ENCODE data around the gene KRTAP12-3.

KRTAP12-3 gene

DNA sequence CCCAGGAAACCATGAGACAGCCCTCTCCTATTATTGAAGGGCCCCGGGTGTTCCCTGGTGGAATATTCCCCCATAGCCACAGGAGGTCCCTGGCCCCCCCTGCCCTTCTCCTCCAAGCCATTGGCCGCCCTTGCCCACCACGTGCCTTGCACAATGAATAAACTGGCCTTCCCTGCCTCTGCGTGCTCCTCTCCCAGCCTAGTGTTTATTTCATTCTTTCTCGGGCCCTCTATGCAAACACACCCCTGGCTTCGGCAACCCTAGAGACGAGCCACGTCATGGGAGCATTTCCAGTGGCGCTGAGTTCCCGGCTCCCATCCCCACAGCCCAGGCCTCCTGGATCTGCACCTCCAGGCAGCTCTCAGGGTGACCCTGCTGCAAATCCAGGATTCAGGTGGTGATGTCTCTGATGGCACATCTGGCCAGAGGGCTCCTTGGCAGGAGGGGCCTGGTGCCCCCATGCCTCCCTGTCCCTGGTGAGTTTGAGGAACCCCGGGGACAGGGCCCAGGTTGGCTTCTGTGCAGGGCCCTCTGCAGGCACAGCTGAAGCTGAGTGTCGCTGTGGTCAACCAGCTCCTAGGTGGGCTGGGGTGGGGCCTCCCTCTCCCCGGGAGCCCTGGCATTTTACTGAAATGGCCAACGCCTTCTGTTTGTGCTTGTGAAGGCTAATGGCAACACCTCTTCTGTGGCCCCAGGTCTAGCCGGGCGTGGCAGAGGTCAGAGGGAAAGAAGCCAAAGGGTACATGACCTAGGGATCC, 45.4 kb downstream of the KRTAP12-3 start:
- Histone ChIP-seq H3K4me3 (replicated peaks; ENCODE audit: insufficient read depth, low read length) (no peak overlapping the region), H3K27ac (replicated peaks) (no peak overlapping the region), H3K27me3 (ENCODE audit: insufficient read depth, poor library complexity, severe bottlenecking) (peaks cover 34% of the 10 kb centered on the region)
- TF ChIP-seq GABPA (IDR thresholded peaks at IDR 0.05; ENCODE audit: low read depth) (no peak), SPI1 (IDR thresholded peaks at IDR 0.05; ENCODE audit: borderline replicate concordance, low read depth) (no peak), POLR2AphosphoS5 (IDR thresholded peaks at IDR 0.05; ENCODE audit: low read depth) (no peak)
- TF ChIP-seq, protein P1, sequence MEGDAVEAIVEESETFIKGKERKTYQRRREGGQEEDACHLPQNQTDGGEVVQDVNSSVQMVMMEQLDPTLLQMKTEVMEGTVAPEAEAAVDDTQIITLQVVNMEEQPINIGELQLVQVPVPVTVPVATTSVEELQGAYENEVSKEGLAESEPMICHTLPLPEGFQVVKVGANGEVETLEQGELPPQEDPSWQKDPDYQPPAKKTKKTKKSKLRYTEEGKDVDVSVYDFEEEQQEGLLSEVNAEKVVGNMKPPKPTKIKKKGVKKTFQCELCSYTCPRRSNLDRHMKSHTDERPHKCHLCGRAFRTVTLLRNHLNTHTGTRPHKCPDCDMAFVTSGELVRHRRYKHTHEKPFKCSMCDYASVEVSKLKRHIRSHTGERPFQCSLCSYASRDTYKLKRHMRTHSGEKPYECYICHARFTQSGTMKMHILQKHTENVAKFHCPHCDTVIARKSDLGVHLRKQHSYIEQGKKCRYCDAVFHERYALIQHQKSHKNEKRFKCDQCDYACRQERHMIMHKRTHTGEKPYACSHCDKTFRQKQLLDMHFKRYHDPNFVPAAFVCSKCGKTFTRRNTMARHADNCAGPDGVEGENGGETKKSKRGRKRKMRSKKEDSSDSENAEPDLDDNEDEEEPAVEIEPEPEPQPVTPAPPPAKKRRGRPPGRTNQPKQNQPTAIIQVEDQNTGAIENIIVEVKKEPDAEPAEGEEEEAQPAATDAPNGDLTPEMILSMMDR (IDR thresholded peaks at IDR 0.05; ENCODE audit: insufficient read depth, low read length): no peak
- TF ChIP-seq, protein P2, sequence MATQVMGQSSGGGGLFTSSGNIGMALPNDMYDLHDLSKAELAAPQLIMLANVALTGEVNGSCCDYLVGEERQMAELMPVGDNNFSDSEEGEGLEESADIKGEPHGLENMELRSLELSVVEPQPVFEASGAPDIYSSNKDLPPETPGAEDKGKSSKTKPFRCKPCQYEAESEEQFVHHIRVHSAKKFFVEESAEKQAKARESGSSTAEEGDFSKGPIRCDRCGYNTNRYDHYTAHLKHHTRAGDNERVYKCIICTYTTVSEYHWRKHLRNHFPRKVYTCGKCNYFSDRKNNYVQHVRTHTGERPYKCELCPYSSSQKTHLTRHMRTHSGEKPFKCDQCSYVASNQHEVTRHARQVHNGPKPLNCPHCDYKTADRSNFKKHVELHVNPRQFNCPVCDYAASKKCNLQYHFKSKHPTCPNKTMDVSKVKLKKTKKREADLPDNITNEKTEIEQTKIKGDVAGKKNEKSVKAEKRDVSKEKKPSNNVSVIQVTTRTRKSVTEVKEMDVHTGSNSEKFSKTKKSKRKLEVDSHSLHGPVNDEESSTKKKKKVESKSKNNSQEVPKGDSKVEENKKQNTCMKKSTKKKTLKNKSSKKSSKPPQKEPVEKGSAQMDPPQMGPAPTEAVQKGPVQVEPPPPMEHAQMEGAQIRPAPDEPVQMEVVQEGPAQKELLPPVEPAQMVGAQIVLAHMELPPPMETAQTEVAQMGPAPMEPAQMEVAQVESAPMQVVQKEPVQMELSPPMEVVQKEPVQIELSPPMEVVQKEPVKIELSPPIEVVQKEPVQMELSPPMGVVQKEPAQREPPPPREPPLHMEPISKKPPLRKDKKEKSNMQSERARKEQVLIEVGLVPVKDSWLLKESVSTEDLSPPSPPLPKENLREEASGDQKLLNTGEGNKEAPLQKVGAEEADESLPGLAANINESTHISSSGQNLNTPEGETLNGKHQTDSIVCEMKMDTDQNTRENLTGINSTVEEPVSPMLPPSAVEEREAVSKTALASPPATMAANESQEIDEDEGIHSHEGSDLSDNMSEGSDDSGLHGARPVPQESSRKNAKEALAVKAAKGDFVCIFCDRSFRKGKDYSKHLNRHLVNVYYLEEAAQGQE (IDR thresholded peaks at IDR 0.05; ENCODE audit: insufficient replicate concordance, low read depth): no peak
- DNase-seq (ENCODE audit: low read depth in 1 of 2, low spot score in 1 of 2): no peak

DNA sequence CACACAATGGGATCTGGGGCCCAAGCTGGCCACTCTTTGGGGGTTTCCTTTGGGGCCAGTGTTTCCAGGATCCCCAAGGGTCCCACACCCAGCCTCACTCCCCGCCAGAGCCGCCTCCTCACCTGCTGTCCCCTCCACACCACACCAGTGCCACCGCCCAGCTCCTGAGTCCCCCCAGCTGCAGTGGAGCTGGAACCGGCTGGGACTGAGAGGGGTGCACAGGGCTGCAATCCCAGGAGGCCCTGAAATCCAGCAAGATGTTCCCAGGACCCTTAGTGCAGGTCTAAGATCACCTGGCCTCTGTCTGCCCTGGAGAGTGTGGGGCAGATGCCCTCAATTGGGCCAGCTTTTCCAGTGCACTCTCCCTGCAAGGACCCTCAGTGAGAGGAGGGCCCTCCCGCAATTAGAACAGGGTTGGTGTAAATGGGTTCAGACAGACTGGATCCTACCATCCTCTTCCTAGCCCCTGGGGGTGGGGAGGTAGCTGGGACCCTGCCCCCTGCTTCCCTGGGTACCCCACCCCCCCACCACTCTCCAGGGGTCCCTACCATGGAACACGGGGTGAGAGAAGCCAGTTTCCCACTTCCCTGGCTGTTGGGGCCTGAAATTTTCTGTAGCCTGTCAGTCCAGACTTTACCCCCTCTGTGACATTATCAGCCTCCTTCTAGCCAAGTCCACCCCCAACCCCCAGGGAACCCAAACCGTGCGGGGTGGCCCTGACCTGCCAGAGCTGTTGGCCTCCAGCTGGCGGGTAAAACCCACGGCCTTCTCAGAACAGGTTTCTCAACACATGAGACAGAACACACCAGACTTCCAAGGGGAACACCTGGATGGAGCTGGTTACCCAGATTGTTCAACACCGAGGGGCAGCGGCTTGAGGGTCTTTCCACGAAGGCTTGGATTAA, 46.3 kb downstream of the KRTAP12-3 start:
- peaks cover 36% of the 10 kb centered on the region for H3K27me3 ChIP-seq (ENCODE audit: insufficient read depth, poor library complexity, severe bottlenecking)
- no peak overlapping the region for H3K4me3 ChIP-seq (replicated peaks; ENCODE audit: insufficient read depth, low read length)
- no peak for DNase-seq (ENCODE audit: low read depth in 1 of 2, low spot score in 1 of 2)
- no peak overlapping the region for H3K27ac ChIP-seq (replicated peaks)
- TF ChIP-seq SPI1 (IDR thresholded peaks at IDR 0.05; ENCODE audit: borderline replicate concordance, low read depth) (no peak), POLR2AphosphoS5 (IDR thresholded peaks at IDR 0.05; ENCODE audit: low read depth) (no peak), GABPA (IDR thresholded peaks at IDR 0.05; ENCODE audit: low read depth) (no peak)
- TF ChIP-seq, protein P1 (IDR thresholded peaks at IDR 0.05; ENCODE audit: insufficient read depth, low read length): no peak
- TF ChIP-seq, protein P2 (IDR thresholded peaks at IDR 0.05; ENCODE audit: insufficient replicate concordance, low read depth): no peak

DNA sequence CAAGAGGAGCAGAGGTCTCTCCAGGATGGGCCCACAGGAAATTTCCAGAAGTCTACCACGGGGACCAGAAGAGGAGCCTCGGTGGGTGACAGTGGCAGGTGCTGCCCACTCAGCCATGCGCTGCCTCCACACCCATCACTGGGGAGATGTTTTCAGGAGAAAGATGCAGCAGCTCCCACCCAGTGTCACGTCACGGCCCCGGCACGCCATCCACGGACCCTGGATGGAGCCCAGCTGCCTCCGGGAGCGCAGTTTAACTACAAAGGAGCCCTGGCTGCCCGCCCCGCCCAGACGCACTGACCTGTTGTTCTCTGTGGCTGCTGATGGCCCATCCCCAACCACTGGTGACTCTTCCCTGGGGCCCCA, 46.9 kb downstream of the KRTAP12-3 start:
- TF ChIP-seq POLR2AphosphoS5 (IDR thresholded peaks at IDR 0.05; ENCODE audit: low read depth): no peak
- TF ChIP-seq, protein P2 (IDR thresholded peaks at IDR 0.05; ENCODE audit: insufficient replicate concordance, low read depth): no peak
- TF ChIP-seq SPI1 (IDR thresholded peaks at IDR 0.05; ENCODE audit: borderline replicate concordance, low read depth): no peak
- TF ChIP-seq, protein P1 (IDR thresholded peaks at IDR 0.05; ENCODE audit: insufficient read depth, low read length): no peak
- no peak for TF ChIP-seq GABPA (IDR thresholded peaks at IDR 0.05; ENCODE audit: low read depth)
- H3K27ac ChIP-seq (replicated peaks): no peak overlapping the region
- no peak overlapping the region for H3K4me3 ChIP-seq (replicated peaks; ENCODE audit: insufficient read depth, low read length)
- peaks cover 42% of the 10 kb centered on the region for H3K27me3 ChIP-seq (ENCODE audit: insufficient read depth, poor library complexity, severe bottlenecking)
- no peak for DNase-seq (ENCODE audit: low read depth in 1 of 2, low spot score in 1 of 2)

Measured in HL-60 (cell line).